Endometrial microvascular endothelial cells (primary cell): ENCODE results near the gene MRPS22. TPM values are rescaled to one million over a fixed set of nuclear protein-coding genes. Genes with fewer than 3 reads are reported as not detected.

Experiments used
- in situ Hi-C: cut with HindIII; loops from 2 replicates; pipeline ENCODE4 v1.10.0; 2017; ENCODE audit warnings: low sequenced_read_pairs, low pct_unique_long_range_greater_than_20kb; ENCODE audit errors: inconsistent ontology term
- total RNA-seq: library from RNA; depleted of rRNA; stranded (reverse); fragments of >200 nt; gene quantifications from one replicate; pipeline ENCODE4 v1.2.3, GENCODE V29; 2015; ENCODE audit errors: inconsistent ontology term

Gene MRPS22
- 74.7 TPM for total RNA-seq

GRCh38 chr3:139343895-139344856, at the start of gene MRPS22:
Gene MRPS22 (plus strand): TSS chr3:139344020. CDS start chr3:139344027, 7 bp downstream.
- in situ Hi-C loops = loop anchor here (10.0 to 25.0 kb wide), 2 partner anchors 229 to 407 kb away; partner anchors contain the start of genes FOXL2 and FOXL2NB

GRCh38 chr3:139295040-139295439, 48.8 kb upstream of the MRPS22 start:
- in situ Hi-C loops = no loop called here

DNA sequence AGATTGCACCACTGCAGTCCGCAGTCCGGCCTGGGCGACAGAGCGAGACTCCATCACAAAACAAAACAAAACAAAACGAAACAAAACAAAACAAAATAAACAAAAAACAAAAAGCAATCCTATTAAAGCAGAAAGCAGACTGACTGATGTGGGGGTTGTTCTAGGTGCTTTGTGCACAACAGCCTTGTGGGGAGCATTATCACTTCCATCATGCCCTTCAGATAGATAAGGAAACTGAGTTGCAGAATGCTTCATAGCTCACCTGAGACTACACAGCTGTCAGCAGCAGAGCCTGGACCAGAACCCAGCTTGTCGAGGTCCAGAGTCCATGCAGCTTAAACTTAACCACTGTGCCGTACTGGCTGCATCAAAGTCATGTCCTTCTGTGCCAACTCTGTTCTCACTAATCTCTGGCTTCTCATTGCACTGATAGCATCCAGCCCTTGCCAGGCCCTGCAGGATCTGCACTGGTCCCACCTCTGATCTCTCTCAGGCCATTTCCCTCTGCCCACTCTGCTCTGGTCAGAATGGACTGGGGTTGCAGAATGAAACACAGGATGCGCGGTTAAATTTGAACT, 47.6 kb upstream of the MRPS22 start:
- in situ Hi-C loops = no loop called here

DNA sequence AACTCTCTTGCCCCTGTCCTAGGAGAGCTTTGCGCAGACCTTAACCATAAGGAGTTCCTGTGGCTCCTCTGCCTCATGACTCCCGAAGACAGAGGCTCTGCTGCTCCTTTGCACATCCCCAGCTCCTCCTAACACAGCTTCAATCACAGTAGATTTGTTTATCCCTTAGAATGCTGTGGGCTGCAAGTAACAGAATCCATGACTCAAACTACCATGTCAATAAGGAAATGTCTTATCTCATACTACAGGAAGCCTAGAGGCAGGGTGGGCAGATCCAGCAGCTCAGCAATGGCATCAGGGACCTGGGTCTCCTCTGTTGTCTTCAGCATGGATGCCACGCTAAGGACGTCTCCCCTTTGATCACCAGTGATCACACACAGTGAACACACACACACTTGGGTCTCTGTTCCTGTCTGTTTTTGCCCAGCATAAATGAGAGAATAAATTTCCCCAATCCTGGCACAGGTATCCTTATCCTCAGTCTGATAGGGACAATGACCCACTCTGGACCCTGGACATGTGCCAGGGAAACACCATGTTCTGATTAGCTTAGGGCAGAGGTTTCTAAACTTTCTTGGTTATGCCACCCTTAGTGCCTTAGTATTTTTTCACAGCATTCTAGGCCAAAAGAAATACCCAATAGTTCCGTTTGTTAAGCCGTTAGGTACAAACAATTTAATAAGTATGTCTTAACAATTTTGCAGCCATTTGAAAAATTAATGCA, 46.1 kb upstream of the MRPS22 start:
- in situ Hi-C loops = no loop called here

GRCh38 chr3:139299261-139300132, 44.3 kb upstream of the MRPS22 start:
- in situ Hi-C loops = no loop called here

- in situ Hi-C loops = no loop called here
Measured at GRCh38 chr3:139300416-139300815, 43.4 kb upstream of the MRPS22 start.

DNA sequence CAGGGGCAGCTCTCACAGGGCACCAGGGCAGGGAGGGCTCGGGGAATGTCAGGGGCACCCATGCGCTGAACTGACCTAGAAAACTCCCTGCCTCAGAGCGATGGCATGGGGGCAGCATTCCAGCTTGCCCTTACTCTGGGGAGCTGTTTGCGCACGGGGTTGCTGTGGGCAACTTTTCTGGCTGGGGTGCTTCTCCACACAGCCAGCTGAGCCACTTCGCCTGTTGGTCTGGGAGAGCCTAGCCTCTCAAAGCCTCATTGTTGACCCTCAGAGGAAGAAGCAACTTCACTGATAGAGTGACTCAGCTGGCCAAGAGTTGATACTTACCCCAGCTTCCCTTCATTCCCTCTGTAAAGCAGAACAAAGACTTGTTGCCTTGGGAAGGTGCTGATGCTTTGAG, 42.6 kb upstream of the MRPS22 start:
- in situ Hi-C loops = no loop called here

- in situ Hi-C loops = no loop called here
Measured at GRCh38 chr3:139301654-139302053, 42.2 kb upstream of the MRPS22 start.

DNA sequence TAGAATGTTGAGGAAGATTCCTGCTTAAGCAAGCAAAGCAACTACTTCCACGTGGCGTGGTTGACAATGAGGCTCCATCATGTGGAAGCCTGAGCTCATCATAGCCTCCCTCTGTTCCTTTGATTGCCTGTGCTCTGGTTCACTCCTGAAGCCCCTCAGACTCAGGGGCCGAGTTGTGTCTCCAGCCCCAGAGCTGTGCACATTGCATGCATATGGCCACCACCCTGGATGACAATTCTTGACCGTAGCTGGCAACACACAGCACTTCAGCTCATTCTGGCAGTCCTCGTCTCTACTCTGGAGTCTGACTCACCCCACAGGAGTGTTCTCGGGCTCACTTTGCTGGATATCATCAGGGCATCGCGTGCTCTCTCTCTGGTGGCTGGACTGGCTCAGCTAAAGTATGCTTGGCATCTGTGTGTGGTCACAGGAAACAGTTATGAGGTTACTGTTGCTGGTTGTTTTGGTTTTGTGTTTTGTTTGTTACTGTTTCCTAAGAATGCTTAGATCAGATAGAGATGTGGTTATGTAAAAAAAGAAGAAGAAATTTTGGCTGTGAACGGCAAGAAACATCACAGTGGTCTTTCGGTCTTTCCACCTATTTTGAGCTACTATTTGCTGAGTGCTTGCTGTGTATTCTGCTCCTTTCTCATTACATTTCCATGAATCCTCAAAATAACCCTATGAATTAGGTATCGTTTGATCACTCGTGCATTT, 41.6 kb upstream of the MRPS22 start:
- in situ Hi-C loops = no loop called here

DNA sequence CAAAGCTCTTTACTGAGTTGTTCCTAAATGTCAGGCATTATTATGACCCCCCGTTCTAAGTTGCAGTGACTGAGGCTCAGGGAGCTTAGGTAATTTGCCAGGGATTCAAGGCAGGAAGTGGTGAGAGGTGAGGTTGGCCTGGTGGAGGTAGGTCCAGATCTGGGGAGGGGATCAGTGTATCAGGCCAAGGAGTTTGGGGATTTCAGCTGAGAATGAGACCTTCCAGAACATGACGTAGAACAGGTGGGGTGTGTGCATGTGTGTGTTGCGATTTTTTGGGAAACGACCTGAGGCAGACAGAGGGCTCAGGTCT, 41.1 kb upstream of the MRPS22 start:
- in situ Hi-C loops = no loop called here

DNA sequence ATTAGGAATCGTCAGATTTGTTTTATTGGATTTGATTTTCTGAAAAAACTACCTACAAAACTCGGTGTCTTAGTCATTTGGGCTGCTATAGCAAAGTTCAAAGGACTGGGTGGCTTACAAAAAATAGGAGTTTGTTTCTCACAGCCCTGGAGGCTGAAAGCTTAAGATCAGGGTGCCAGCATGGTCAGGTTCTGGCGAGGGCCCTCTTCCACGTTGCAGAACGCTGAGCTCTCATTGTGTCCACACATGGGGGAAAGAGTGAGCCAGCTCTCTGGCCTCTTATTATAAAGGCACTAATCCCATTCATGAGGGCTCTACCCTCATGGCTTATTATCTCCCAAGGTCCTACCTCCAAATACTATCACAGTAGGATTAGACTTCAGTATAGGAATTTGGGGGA, 40.6 kb upstream of the MRPS22 start:
- in situ Hi-C loops = no loop called here

DNA sequence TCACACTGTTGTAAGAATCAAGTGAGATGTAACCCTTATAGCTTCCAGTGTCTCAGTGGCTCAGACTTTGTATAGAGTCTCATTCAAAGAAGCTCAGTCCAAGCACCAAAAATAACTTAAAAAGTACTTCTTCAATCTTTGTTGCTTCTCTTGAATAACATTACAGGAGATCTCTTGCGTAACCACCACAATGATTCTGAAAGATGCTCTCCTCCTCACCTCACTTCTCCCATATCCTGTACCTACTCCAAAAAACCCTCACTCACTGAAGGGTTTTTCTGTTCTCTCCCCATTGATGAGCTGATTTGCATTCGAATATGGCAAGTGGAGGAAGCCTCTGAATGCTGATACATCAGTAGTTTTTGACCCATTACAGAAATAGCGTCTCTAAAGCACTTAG, 39.4 kb upstream of the MRPS22 start:
- in situ Hi-C loops = no loop called here

DNA sequence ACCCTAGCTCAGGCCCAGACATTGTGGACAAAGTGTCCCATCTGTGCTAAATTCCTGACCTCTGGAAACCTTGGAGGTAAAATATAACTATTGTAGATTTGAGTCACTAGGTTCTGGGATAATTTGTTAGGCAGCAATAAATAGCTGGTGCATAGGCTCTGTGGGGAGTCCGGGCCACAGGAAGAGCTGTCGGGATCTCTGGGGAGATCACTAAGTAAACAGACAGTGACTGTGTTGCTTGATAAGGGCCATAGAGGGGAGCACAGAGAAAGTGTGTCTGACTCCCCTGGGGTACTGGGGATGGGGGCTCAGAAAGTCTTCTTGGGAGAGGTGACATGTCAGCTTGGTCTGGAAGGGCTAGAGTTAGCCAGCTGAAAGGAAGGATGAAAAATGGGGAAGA, 37.7 kb upstream of the MRPS22 start:
- in situ Hi-C loops = no loop called here

GRCh38 chr3:139307072-139307491, 36.7 kb upstream of the MRPS22 start:
- in situ Hi-C loops = no loop called here

- in situ Hi-C loops = no loop called here
Measured at GRCh38 chr3:139307601-139308555, 35.9 kb upstream of the MRPS22 start.

DNA sequence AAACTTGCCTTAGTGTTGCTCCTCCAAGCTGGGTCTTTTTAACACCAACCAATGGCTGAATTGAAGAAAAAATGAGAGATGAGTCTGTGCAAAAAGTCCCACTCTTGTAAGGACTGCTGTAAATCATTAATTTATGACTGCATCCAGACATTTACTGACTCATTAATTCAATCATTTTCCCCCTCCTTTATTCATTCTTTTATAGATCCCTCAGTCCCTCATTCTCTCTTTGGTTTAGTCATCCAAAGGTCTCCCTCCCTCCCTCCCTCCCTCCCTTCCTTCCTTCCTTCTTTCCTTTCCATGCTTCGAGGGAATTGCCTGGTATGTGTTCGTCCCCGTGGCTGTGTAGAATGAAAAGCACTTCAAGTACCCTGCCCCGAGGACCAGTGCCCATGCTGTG, 35.3 kb upstream of the MRPS22 start:
- in situ Hi-C loops = no loop called here

DNA sequence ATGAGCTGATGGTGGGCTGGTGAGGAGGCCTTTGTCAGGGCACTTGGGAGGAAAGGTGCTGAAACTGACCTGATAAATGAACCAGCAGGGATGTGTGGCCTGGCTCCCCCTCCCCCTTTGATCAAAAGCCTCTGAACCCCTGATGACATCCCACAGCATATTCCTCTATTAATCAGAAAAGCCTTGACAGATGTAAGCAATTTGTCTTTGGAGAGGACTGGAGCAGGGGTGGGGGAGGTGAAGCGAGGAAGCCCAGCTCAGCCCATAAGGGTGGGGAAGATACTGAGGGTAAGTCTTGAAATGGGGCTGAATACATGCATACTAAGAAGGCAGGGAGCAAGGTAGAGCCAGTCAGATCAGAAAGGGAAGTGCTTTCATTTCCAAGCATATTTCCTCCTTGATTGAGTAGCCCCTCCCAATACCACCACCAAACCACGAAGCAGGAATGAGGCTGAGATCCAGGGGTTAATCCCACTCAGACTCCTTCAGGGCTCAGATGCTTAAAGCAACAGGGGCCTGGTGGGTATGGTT, 34.7 kb upstream of the MRPS22 start:
- in situ Hi-C loops = no loop called here
